Thyroid gland (tissue), 4 donors: ENCODE measurements around the gene RPL6.

Experiments
- CTCF ChIP-seq, 6 experiments: fragments of 200-600 bp in 3 of 6; fragments of 450-650 bp in 3 of 6; sonication (generic) in 3 of 6; IDR thresholded peaks; one replicate each; pipeline ENCODE4 v1.5.1; 2016 to 2019; ENCODE audit warnings: antibody characterized with exemption in 6 of 6, mild to moderate bottlenecking in 2 of 6, inconsistent platforms in 1 of 6, moderate library complexity in 1 of 6
- POLR2A ChIP-seq, 2 donors: fragments of 450-650 bp; IDR thresholded peaks; one replicate each; pipeline ENCODE4 v1.6.1; 2017; ENCODE audit warnings: antibody characterized with exemption in 2 of 2, mild to moderate bottlenecking in 2 of 2, moderate library complexity in 1 of 2

GRCh38 chr12:112427760-112428159 lies 18.4 kb upstream of the RPL6 start:
- TF ChIP-seq CTCF (IDR thresholded peaks at IDR 0.05) = no peak
- TF ChIP-seq POLR2A (IDR thresholded peaks at IDR 0.05) = no peak
